ENCODE results near the gene SDF2L1.

GRCh38 chr22:21643533-21644357 is 1.6 kb downstream of the SDF2L1 start:
- no peak for TF ChIP-seq POLR2A (IDR thresholded peaks at IDR 0.05)
- TF ChIP-seq CTCF (IDR thresholded peaks at IDR 0.05): no peak
- no peak for TF ChIP-seq POLR2AphosphoS5 (IDR thresholded peaks at IDR 0.05)

Data from prostate gland (tissue), 2 donors.